GM12891 (cell line): Measurements from ENCODE around the gene ELAVL2.

Experiments
- PAX5 ChIP-seq: IDR thresholded peaks from 2 replicates; pipeline ENCODE4 v1.6.1; 2011; ENCODE audit warnings: low read length, moderate library complexity, mild to moderate bottlenecking; ENCODE audit not compliant: insufficient read depth, severe bottlenecking
- POLR2A ChIP-seq: IDR thresholded peaks from 2 replicates; pipeline ENCODE4 v1.6.1; 2011; ENCODE audit warnings: low read depth, low read length, control low read depth
- POLR2AphosphoS5 ChIP-seq: IDR thresholded peaks from 2 replicates; pipeline ENCODE4 v1.6.1; 2011; ENCODE audit warnings: low read depth, low read length, control low read depth
- POU2F2 ChIP-seq: IDR thresholded peaks from 2 replicates; pipeline ENCODE4 v1.6.1; 2011; ENCODE audit warnings: low read depth, mild to moderate bottlenecking, control low read depth, low read length, moderate library complexity
- SPI1 ChIP-seq: IDR thresholded peaks from 2 replicates; pipeline ENCODE4 v1.6.1; 2011; ENCODE audit warnings: low read depth, low read length, control low read depth

DNA sequence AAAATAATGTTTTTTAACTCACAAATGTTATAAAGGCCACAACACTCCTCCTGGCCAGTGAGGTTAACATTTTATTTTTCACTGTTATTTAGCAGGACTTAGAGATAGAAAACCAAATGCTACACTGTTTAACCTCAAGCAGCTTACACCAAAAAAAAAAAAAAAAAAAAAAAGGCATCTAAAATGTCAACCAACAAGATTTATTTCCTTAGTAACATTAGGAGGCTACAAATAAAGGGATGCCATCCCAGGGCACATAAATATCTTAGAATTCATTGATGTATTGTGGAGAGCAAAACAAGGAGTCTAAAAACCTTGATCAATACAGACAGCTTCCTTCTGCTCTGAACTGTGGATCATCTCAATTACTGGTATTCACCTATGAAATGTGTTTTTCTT lies 53.7 kb downstream of the ELAVL2 start:
- TF ChIP-seq PAX5 = no peak
- TF ChIP-seq POLR2AphosphoS5 = no peak
- no peak for TF ChIP-seq POLR2A
- TF ChIP-seq POU2F2 = no peak
- no peak for TF ChIP-seq SPI1
